DND-41 (cell line): ENCODE measurements around the gene SHISA3.

Experiments
- ATAC-seq: fragments of 200-7000 bp; cut with Tn5 transposase; 3 replicates; pipeline ENCODE4 v1.9.1; 2021; ENCODE audit warnings: low read depth; ENCODE audit not compliant: insufficient read depth
- DNase-seq: peaks from one replicate; pipeline ENCODE4 v3.0.0-alpha.2; 2020
- H2AFZ ChIP-seq: 2 replicates; pipeline ENCODE4 v1.6.0; 2012; ENCODE audit warnings: low read depth, low read length
- H3K27ac ChIP-seq: 2 replicates; pipeline ENCODE4 v1.5.1; 2012; ENCODE audit warnings: low read length, inconsistent platforms
- H3K27me3 ChIP-seq: fragments of 200-600 bp; sonication (generic); 2 replicates; pipeline ENCODE4 v1.6.0; 2012; ENCODE audit warnings: low read length, mild to moderate bottlenecking, inconsistent platforms; ENCODE audit not compliant: insufficient read depth, poor library complexity
- H3K36me3 ChIP-seq: 2 replicates; pipeline ENCODE4 v1.5.1; 2012; ENCODE audit warnings: low read length, inconsistent platforms; ENCODE audit not compliant: insufficient read depth
- H3K4me1 ChIP-seq: 2 replicates; pipeline ENCODE4 v1.5.1; 2012; ENCODE audit warnings: mild to moderate bottlenecking, low read length; ENCODE audit not compliant: insufficient read depth
- H3K4me2 ChIP-seq: 2 replicates; pipeline ENCODE4 v1.6.0; 2012; ENCODE audit warnings: mild to moderate bottlenecking, moderate library complexity, low read length, inconsistent platforms; ENCODE audit not compliant: insufficient read depth
- H3K4me3 ChIP-seq, 2 experiments: fragments of 200-600 bp in 1 of 2; shearing (Covaris generic) in 1 of 2; 2 replicates each; pipeline ENCODE4 v1.5.1; 2012 to 2016; ENCODE audit warnings: inconsistent platforms in 2 of 2, low read length in 2 of 2, mild to moderate bottlenecking in 2 of 2, low read depth in 1 of 2, moderate library complexity in 1 of 2
- H3K79me2 ChIP-seq: 2 replicates; pipeline ENCODE4 v1.6.0; 2012; ENCODE audit warnings: low read length, inconsistent platforms; ENCODE audit not compliant: insufficient read depth
- H3K9ac ChIP-seq: 2 replicates; pipeline ENCODE4 v1.6.0; 2012; ENCODE audit warnings: low read depth, mild to moderate bottlenecking, inconsistent platforms, low read length, moderate library complexity
- H3K9me3 ChIP-seq: 2 replicates; pipeline ENCODE4 v1.5.1; 2012; ENCODE audit warnings: low read length, moderate library complexity, mild to moderate bottlenecking, inconsistent platforms; ENCODE audit not compliant: insufficient read depth, severe bottlenecking
- H4K20me1 ChIP-seq: 2 replicates; pipeline ENCODE4 v1.6.0; 2012; ENCODE audit warnings: low read length; ENCODE audit not compliant: insufficient read depth
- CTCF ChIP-seq: IDR thresholded peaks from 2 replicates; pipeline ENCODE4 v1.5.1; 2012; ENCODE audit warnings: borderline replicate concordance, low read length, moderate library complexity, mild to moderate bottlenecking; ENCODE audit not compliant: poor library complexity, severe bottlenecking; ENCODE audit errors: extremely low read depth
- EZH2 ChIP-seq: IDR thresholded peaks from 3 replicates; pipeline ENCODE4 v1.6.1; 2012; ENCODE audit warnings: borderline replicate concordance, low read depth, mild to moderate bottlenecking, moderate library complexity, low read length, inconsistent platforms; ENCODE audit not compliant: severe bottlenecking

SHISA3 gene

GRCh38 chr4:42350611-42351182 lies 46.6 kb upstream of the SHISA3 start:
- TF ChIP-seq CTCF (no peak), EZH2 (no peak)
- H3K9me3 ChIP-seq = no peaks in the 10 kb centered on the region
- H3K27ac ChIP-seq = no peak overlapping the region
- no peak overlapping the region for H2AFZ ChIP-seq
- H3K79me2 ChIP-seq = no peaks in the 10 kb centered on the region
- no peak overlapping the region for H3K4me2 ChIP-seq
- no peaks in the 10 kb centered on the region for H3K4me1 ChIP-seq
- H3K4me3 ChIP-seq = no peak overlapping the region
- ATAC-seq (no peak), DNase-seq (no peak)
- no peak overlapping the region for H3K9ac ChIP-seq
- no peaks in the 10 kb centered on the region for H4K20me1 ChIP-seq
- H3K27me3 ChIP-seq = peaks cover 5% of the 10 kb centered on the region
- no peaks in the 10 kb centered on the region for H3K36me3 ChIP-seq

DNA sequence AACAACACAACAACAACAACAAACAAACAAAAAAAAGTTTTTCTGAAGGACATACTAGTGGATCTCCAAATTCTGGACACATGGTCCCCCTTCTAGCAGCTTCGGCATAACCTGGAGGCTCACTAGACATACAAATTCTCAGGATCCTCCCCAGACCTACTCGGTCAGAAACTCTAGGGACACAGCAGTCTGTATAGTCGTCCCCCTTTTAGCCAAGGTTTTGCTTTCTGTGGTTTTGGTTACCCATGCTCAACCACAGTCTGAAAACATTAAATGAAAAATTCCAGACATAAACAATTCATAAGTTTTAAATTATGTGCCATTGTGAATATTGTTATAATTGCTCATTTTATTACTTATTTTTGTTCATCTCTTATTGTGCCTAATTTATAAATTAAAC lies 45.2 kb upstream of the SHISA3 start:
- H3K4me2 ChIP-seq = no peak overlapping the region
- no peaks in the 10 kb centered on the region for H3K9me3 ChIP-seq
- H3K27ac ChIP-seq = no peak overlapping the region
- DNase-seq (no peak), ATAC-seq (no peak)
- no peak overlapping the region for H3K4me3 ChIP-seq
- TF ChIP-seq CTCF (no peak), EZH2 (no peak)
- no peaks in the 10 kb centered on the region for H3K79me2 ChIP-seq
- no peak overlapping the region for H3K9ac ChIP-seq
- H3K4me1 ChIP-seq = no peaks in the 10 kb centered on the region
- no peaks in the 10 kb centered on the region for H3K36me3 ChIP-seq
- H3K27me3 ChIP-seq = peaks cover 7% of the 10 kb centered on the region
- no peak overlapping the region for H2AFZ ChIP-seq
- H4K20me1 ChIP-seq = no peaks in the 10 kb centered on the region

DNA sequence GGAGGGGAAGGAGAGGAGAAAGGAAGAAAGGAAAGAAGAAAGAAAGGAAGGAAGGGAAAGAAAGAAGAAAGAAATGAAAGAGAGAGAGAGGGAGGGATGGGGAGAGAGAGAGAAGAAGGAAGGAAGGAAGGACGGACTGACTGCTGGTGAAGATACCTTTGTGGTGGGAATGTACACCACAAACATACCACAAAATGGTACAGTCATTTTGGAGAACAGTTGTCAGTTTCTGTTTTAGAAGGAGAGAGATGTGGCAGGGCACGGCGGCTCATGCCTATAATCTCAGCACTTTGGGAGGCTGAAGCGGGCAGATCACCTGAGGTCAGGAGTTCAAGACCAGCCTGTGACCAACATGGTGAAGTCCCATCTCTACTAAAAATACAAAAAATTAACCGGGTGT lies 40.0 kb upstream of the SHISA3 start:
- no peaks in the 10 kb centered on the region for H3K79me2 ChIP-seq
- ATAC-seq (peak; percentile 93), DNase-seq (peak; percentile 30)
- peaks cover 11% of the 10 kb centered on the region for H3K27me3 ChIP-seq
- H2AFZ ChIP-seq = no peak overlapping the region
- TF ChIP-seq EZH2 (no peak), CTCF (no peak)
- no peaks in the 10 kb centered on the region for H3K9me3 ChIP-seq
- no peak overlapping the region for H3K27ac ChIP-seq
- H3K36me3 ChIP-seq = no peaks in the 10 kb centered on the region
- no peaks in the 10 kb centered on the region for H4K20me1 ChIP-seq
- no peak overlapping the region for H3K4me2 ChIP-seq
- no peak overlapping the region for H3K9ac ChIP-seq
- H3K4me3 ChIP-seq = no peak overlapping the region
- H3K4me1 ChIP-seq = peaks cover 4% of the 10 kb centered on the region; the same call in 1 of the 2 replicates
